IMR-90 (cell line): ENCODE measurements around the gene LARP7. TPM values are rescaled to one million over a fixed set of nuclear protein-coding genes. Genes with fewer than 3 reads are reported as not detected.

Experiments
- ATAC-seq: fragments of 200-7000 bp; cut with Tn5 transposase; 2 replicates; pipeline ENCODE4 v1.9.1; 2020; ENCODE audit warnings: low read depth, mild to moderate bottlenecking, moderate library complexity
- BruUV-seq: library from RNA; stranded (reverse); fragments of 400-500 nt; replicated peaks from 2 replicates; lab custom pipeline; 2021; lab: Mats Ljungman, UMichigan
- CTCF ChIA-PET: fragments of 300-600 bp; formaldehyde crosslinking; extraction: SDS; loops from one replicate; lab custom pipeline; 2021; ENCODE audit warnings: antibody characterized with exemption; lab: Yijun Ruan, JAX
- POLR2A ChIA-PET: fragments of 300-600 bp; sonication (Branson Sonifier 250); formaldehyde crosslinking; loops from one replicate; lab custom pipeline; 2022; ENCODE audit warnings: antibody characterized with exemption; ENCODE audit not compliant: unreplicated experiment; lab: Charles Lee
- DNase-seq: peaks from one replicate; pipeline ENCODE4 v3.0.0; 2013
- H2AFZ ChIP-seq: replicated peaks from 2 replicates; pipeline ENCODE3; 2013; ENCODE audit warnings: low read length, mild to moderate bottlenecking; ENCODE audit not compliant: poor library complexity
- H2AK5ac ChIP-seq: 2 replicates; pipeline ENCODE4 v1.6.1; 2013; ENCODE audit warnings: low read depth, low read length, inconsistent platforms
- H2AK9ac ChIP-seq: replicated peaks from 2 replicates; pipeline ENCODE3; 2013; ENCODE audit warnings: mild to moderate bottlenecking, low read depth, low read length, moderate library complexity; ENCODE audit not compliant: poor library complexity
- H2BK120ac ChIP-seq: 2 replicates; pipeline ENCODE4 v1.6.1; 2013; ENCODE audit warnings: low read depth, low read length, inconsistent platforms
- H2BK15ac ChIP-seq: 3 replicates; pipeline ENCODE4 v1.6.1; 2013; ENCODE audit warnings: low read depth, low read length, inconsistent platforms
- H2BK20ac ChIP-seq: 2 replicates; pipeline ENCODE4 v1.6.1; 2013; ENCODE audit warnings: low read depth, mild to moderate bottlenecking, inconsistent platforms, low read length, moderate library complexity
- H2BK5ac ChIP-seq: 2 replicates; pipeline ENCODE4 v1.6.1; 2013; ENCODE audit warnings: mild to moderate bottlenecking, low read depth, low read length, inconsistent platforms; ENCODE audit not compliant: poor library complexity, severe bottlenecking
- H3K14ac ChIP-seq: replicated peaks from 2 replicates; pipeline ENCODE4 v1.6.1; 2013; ENCODE audit warnings: low read depth, low read length, inconsistent platforms
- H3K18ac ChIP-seq: 2 replicates; pipeline ENCODE4 v1.6.1; 2013; ENCODE audit warnings: low read depth, low read length, control low read depth
- H3K23ac ChIP-seq: 2 replicates; pipeline ENCODE4 v1.6.1; 2013; ENCODE audit warnings: low read depth, low read length, inconsistent platforms
- H3K27ac ChIP-seq: 2 replicates; pipeline ENCODE4 v1.5.1; 2013; ENCODE audit warnings: mild to moderate bottlenecking, control low read depth, low read length; ENCODE audit not compliant: insufficient read depth
- H3K27me3 ChIP-seq: 2 replicates; pipeline ENCODE4 v1.6.1; 2013; ENCODE audit warnings: low read length; ENCODE audit not compliant: control insufficient read depth, insufficient read depth
- H3K36me3 ChIP-seq: 2 replicates; pipeline ENCODE4 v1.6.1; 2013; ENCODE audit warnings: low read length, mixed read lengths; ENCODE audit not compliant: control insufficient read depth, insufficient read depth
- H3K4ac ChIP-seq: 2 replicates; pipeline ENCODE4 v1.6.1; 2013; ENCODE audit warnings: low read depth, low read length, inconsistent platforms
- H3K4me1 ChIP-seq: 2 replicates; pipeline ENCODE4 v1.6.1; 2013; ENCODE audit warnings: low read length, mixed read lengths; ENCODE audit not compliant: control insufficient read depth, insufficient read depth
- H3K4me2 ChIP-seq: 2 replicates; pipeline ENCODE4 v1.6.1; 2013; ENCODE audit warnings: low read depth, mild to moderate bottlenecking, control low read depth, low read length, moderate library complexity
- H3K4me3 ChIP-seq: 2 replicates; pipeline ENCODE4 v1.5.1; 2013; ENCODE audit warnings: low read depth, mild to moderate bottlenecking, control low read depth, low read length, moderate library complexity; ENCODE audit not compliant: insufficient read depth
- H3K56ac ChIP-seq: 2 replicates; pipeline ENCODE4 v1.6.1; 2013; ENCODE audit warnings: low read length, inconsistent platforms; ENCODE audit not compliant: insufficient read depth; ENCODE audit errors: extremely low read depth
- H3K79me1 ChIP-seq, 2 experiments: 2 replicates each; pipeline ENCODE4 v1.6.1; 2013; ENCODE audit warnings: low read length in 2 of 2, inconsistent platforms in 1 of 2, low read depth in 1 of 2
- H3K9ac ChIP-seq: 2 replicates; pipeline ENCODE4 v1.6.1; 2013; ENCODE audit warnings: low read depth, low read length, control low read depth
- H3K9me1 ChIP-seq: 2 replicates; pipeline ENCODE4 v1.6.1; 2013; ENCODE audit warnings: low read length, inconsistent platforms; ENCODE audit not compliant: insufficient read depth
- H3K9me3 ChIP-seq: 2 replicates; pipeline ENCODE4 v1.6.1; 2013; ENCODE audit warnings: low read length; ENCODE audit not compliant: control insufficient read depth, insufficient read depth
- H4K20me1 ChIP-seq: 2 replicates; pipeline ENCODE4 v1.6.1; 2013; ENCODE audit warnings: low read length, inconsistent platforms; ENCODE audit not compliant: insufficient read depth
- H4K5ac ChIP-seq: 2 replicates; pipeline ENCODE4 v1.6.1; 2013; ENCODE audit warnings: mild to moderate bottlenecking, low read depth, low read length, control low read depth
- H4K8ac ChIP-seq, 2 experiments: 2 replicates each; pipeline ENCODE4 v1.6.1; 2013; ENCODE audit warnings: low read depth in 2 of 2, low read length in 2 of 2, control low read depth in 1 of 2, inconsistent platforms in 1 of 2
- H4K91ac ChIP-seq: 2 replicates; pipeline ENCODE4 v1.6.1; 2013; ENCODE audit warnings: low read depth, low read length, inconsistent platforms; ENCODE audit not compliant: insufficient read depth
- CHD1 ChIP-seq: IDR thresholded peaks from 2 replicates; pipeline ENCODE4 v1.6.1; 2012; ENCODE audit warnings: low read depth, low read length, improper control_type of control experiment
- FOS ChIP-seq: fragments of 150-350 bp; IDR thresholded peaks from 2 replicates; pipeline ENCODE4 v1.6.1; 2016; ENCODE audit warnings: low read depth, low read length
- MAFK ChIP-seq: IDR thresholded peaks from 2 replicates; pipeline ENCODE4 v1.6.1; 2012; ENCODE audit warnings: low read depth, low read length, improper control_type of control experiment
- MAZ ChIP-seq: IDR thresholded peaks from 2 replicates; pipeline ENCODE4 v1.6.1; 2012; ENCODE audit warnings: low read depth, mild to moderate bottlenecking, low read length, improper control_type of control experiment, moderate library complexity, borderline replicate concordance
- MXI1 ChIP-seq: IDR thresholded peaks from 2 replicates; pipeline ENCODE4 v1.6.1; 2012; ENCODE audit warnings: low read depth, mild to moderate bottlenecking, low read length, moderate library complexity, borderline replicate concordance
- NFE2L2 ChIP-seq: fragments of 150-350 bp; IDR thresholded peaks from 2 replicates; pipeline ENCODE4 v1.6.1; 2016; ENCODE audit warnings: low read depth, mild to moderate bottlenecking, low read length
- RAD21 ChIP-seq: IDR thresholded peaks from 2 replicates; pipeline ENCODE4 v1.6.1; 2012; ENCODE audit warnings: low read length, improper control_type of control experiment
- RCOR1 ChIP-seq: IDR thresholded peaks from 2 replicates; pipeline ENCODE4 v1.6.1; 2012; ENCODE audit warnings: mild to moderate bottlenecking, low read length, improper control_type of control experiment; ENCODE audit not compliant: insufficient replicate concordance
- RFX5 ChIP-seq: IDR thresholded peaks from 2 replicates; pipeline ENCODE4 v1.8.0; 2012; ENCODE audit warnings: low read depth, mild to moderate bottlenecking, low read length, moderate library complexity
- SMC3 ChIP-seq: fragments of 150-350 bp; IDR thresholded peaks from 2 replicates; pipeline ENCODE4 v1.6.1; 2016; ENCODE audit warnings: low read depth, mild to moderate bottlenecking, antibody characterized with exemption, low read length, moderate library complexity
- dilution Hi-C: fragments of 300-500 bp; cut with HindIII; formaldehyde crosslinking; loops from one replicate; pipeline ENCODE4 v1.14.3; 2018; ENCODE audit warnings: low sequenced_read_pairs; ENCODE audit not compliant: unreplicated experiment
- in situ Hi-C: fragments of 300-500 bp; cut with MboI; formaldehyde crosslinking; loops from 3 replicates; pipeline ENCODE4 v1.14.3; 2019; ENCODE audit warnings: low sequenced_read_pairs, inconsistent platforms, mixed read lengths
- intact Hi-C: fragments of 100-400 bp; cut with micrococcal nuclease; formaldehyde crosslinking; loops from 2 replicates; pipeline ENCODE4 v1.10.0; 2022
- polyA plus RNA-seq, 3 experiments: library from polyadenylated mRNA; depleted of rRNA; stranded (reverse); fragments of >200 nt; gene quantifications; 2 replicates each; pipeline ENCODE4 v1.2.3, GENCODE V29; 2012; ENCODE audit warnings: low replicate concordance in 1 of 3
- total RNA-seq: library from RNA; depleted of rRNA; stranded (reverse); fragments of >200 nt; gene quantifications from 2 replicates; pipeline ENCODE4 v1.2.3, GENCODE V29; 2012
- TF ChIP-seq, protein P1 (sequence below): fragments of 150-350 bp; IDR thresholded peaks from 2 replicates; pipeline ENCODE4 v1.6.1; 2016; ENCODE audit warnings: low read depth, mild to moderate bottlenecking, low read length, moderate library complexity, borderline replicate concordance
- TF ChIP-seq, protein P2 (sequence below): fragments of 150-350 bp; IDR thresholded peaks from 2 replicates; pipeline ENCODE4 v1.6.1; 2017; ENCODE audit warnings: mild to moderate bottlenecking, antibody characterized with exemption, low read length, low read depth

Gene LARP7
- total and polyA plus RNA-seq, 2 of the 4 experiments (the other 2 are of a cell fraction), result 5.9 to 15.3 TPM

DNA sequence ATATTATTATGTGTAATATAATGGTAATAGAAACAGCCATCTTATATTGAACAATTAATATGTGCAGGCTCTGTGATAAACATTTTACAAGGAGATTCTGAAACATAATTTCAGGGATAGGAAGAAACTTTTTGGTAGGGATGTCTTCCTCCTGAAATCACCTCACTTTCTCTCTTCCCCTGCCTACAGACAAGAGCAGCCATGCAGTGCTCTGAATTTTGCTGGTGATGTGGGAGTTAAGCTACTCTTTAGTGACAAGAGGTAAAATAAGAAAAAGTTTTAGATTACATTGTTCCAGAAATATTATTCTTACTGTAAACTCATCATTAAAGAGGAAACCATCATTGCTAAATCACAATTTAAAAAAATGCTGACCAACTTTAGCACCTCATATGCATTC lies 36.1 kb downstream of the LARP7 start:
- intact Hi-C loops (no loop called here), in situ Hi-C loops (no loop called here), dilution Hi-C loops (no loop called here)
- no peak overlapping the region for H4K5ac ChIP-seq
- TF ChIP-seq, protein P1, sequence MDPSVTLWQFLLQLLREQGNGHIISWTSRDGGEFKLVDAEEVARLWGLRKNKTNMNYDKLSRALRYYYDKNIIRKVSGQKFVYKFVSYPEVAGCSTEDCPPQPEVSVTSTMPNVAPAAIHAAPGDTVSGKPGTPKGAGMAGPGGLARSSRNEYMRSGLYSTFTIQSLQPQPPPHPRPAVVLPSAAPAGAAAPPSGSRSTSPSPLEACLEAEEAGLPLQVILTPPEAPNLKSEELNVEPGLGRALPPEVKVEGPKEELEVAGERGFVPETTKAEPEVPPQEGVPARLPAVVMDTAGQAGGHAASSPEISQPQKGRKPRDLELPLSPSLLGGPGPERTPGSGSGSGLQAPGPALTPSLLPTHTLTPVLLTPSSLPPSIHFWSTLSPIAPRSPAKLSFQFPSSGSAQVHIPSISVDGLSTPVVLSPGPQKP, result no peak
- no peak for TF ChIP-seq RFX5
- TF ChIP-seq FOS, result no peak
- no peak for TF ChIP-seq CHD1
- TF ChIP-seq MAZ, result no peak
- no peak for TF ChIP-seq MAFK
- TF ChIP-seq RCOR1, result no peak
- TF ChIP-seq NFE2L2, result no peak
- no peak for TF ChIP-seq SMC3
- TF ChIP-seq, protein P2, sequence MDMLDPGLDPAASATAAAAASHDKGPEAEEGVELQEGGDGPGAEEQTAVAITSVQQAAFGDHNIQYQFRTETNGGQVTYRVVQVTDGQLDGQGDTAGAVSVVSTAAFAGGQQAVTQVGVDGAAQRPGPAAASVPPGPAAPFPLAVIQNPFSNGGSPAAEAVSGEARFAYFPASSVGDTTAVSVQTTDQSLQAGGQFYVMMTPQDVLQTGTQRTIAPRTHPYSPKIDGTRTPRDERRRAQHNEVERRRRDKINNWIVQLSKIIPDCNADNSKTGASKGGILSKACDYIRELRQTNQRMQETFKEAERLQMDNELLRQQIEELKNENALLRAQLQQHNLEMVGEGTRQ, result no peak
- TF ChIP-seq MXI1, result no peak
- TF ChIP-seq RAD21, result no peak
- no peak overlapping the region for H4K8ac ChIP-seq
- H3K79me1 ChIP-seq, result no peaks in the 10 kb centered on the region
- no peaks in the 10 kb centered on the region for H3K4me1 ChIP-seq
- no peak overlapping the region for H2AK9ac ChIP-seq
- no peak overlapping the region for H4K91ac ChIP-seq
- no peak overlapping the region for H3K9ac ChIP-seq
- no peaks in the 10 kb centered on the region for H3K27me3 ChIP-seq
- H2BK120ac ChIP-seq, result no peak overlapping the region
- H3K4me2 ChIP-seq, result no peak overlapping the region
- no peak overlapping the region for H3K4ac ChIP-seq
- DNase-seq (no peak), ATAC-seq (no peak)
- no TSS peak for BruUV-seq
- no peaks in the 10 kb centered on the region for H4K20me1 ChIP-seq
- H3K23ac ChIP-seq, result no peak overlapping the region
- POLR2A ChIA-PET, result no interaction called here
- no peak overlapping the region for H3K18ac ChIP-seq
- H3K4me3 ChIP-seq, result no peak overlapping the region
- no peak overlapping the region for H2AK5ac ChIP-seq
- H2BK5ac ChIP-seq, result no peak overlapping the region
- no peaks in the 10 kb centered on the region for H3K9me3 ChIP-seq
- H3K56ac ChIP-seq, result no peak overlapping the region
- no peaks in the 10 kb centered on the region for H3K36me3 ChIP-seq
- H3K14ac ChIP-seq, result no peak overlapping the region
- H3K27ac ChIP-seq, result no peak overlapping the region
- H2BK20ac ChIP-seq, result no peak overlapping the region
- no peak overlapping the region for H2AFZ ChIP-seq
- no peaks in the 10 kb centered on the region for H3K9me1 ChIP-seq
- CTCF ChIA-PET, result no interaction called here
- no peak overlapping the region for H2BK15ac ChIP-seq
